Measurements from ENCODE around the gene LARP4B.

Gene LARP4B

GRCh38 chr10:958856-959255, 27.4 kb upstream of the LARP4B start:
- TF ChIP-seq CTCF (IDR thresholded peaks at IDR 0.05; ENCODE audit: low read depth, low read length, missing control alignments), result no peak
- DNase-seq (ENCODE audit: low read depth), result no peak
- in situ Hi-C loops (cut with HindIII; ENCODE audit: low sequenced_read_pairs), result no loop called here
- H3K4me3 ChIP-seq (ENCODE audit: low read depth, low read length), result no peak overlapping the region

- in situ Hi-C loops (cut with HindIII; ENCODE audit: low sequenced_read_pairs), result no loop called here
- no peak overlapping the region for H3K4me3 ChIP-seq (ENCODE audit: low read depth, low read length)
- no peak for TF ChIP-seq CTCF (IDR thresholded peaks at IDR 0.05; ENCODE audit: low read depth, low read length, missing control alignments)
- DNase-seq (ENCODE audit: low read depth), result no peak
Observed at GRCh38 chr10:958106-958505, 26.6 kb upstream of the LARP4B start.

GRCh38 chr10:955820-956217, 24.3 kb upstream of the LARP4B start:
- in situ Hi-C loops (cut with HindIII; ENCODE audit: low sequenced_read_pairs), result no loop called here
- TF ChIP-seq CTCF (IDR thresholded peaks at IDR 0.05; ENCODE audit: low read depth, low read length, missing control alignments), result no peak
- DNase-seq (ENCODE audit: low read depth), result no peak
- no peak overlapping the region for H3K4me3 ChIP-seq (ENCODE audit: low read depth, low read length)

- no peak for DNase-seq (ENCODE audit: low read depth)
- in situ Hi-C loops (cut with HindIII; ENCODE audit: low sequenced_read_pairs), result no loop called here
- no peak for TF ChIP-seq CTCF (IDR thresholded peaks at IDR 0.05; ENCODE audit: low read depth, low read length, missing control alignments)
- H3K4me3 ChIP-seq (ENCODE audit: low read depth, low read length), result no peak overlapping the region
Observed at GRCh38 chr10:955127-955819, 23.8 kb upstream of the LARP4B start.

- DNase-seq (ENCODE audit: low read depth), result no peak
- H3K4me3 ChIP-seq (ENCODE audit: low read depth, low read length), result no peak overlapping the region
- TF ChIP-seq CTCF (IDR thresholded peaks at IDR 0.05; ENCODE audit: low read depth, low read length, missing control alignments), result no peak
- in situ Hi-C loops (cut with HindIII; ENCODE audit: low sequenced_read_pairs), result no loop called here
Observed at GRCh38 chr10:954396-954795, 22.9 kb upstream of the LARP4B start.

- no peak for DNase-seq (ENCODE audit: low read depth)
- in situ Hi-C loops (cut with HindIII; ENCODE audit: low sequenced_read_pairs), result no loop called here
- no peak for TF ChIP-seq CTCF (IDR thresholded peaks at IDR 0.05; ENCODE audit: low read depth, low read length, missing control alignments)
- no peak overlapping the region for H3K4me3 ChIP-seq (ENCODE audit: low read depth, low read length)
Observed at GRCh38 chr10:953836-954235, 22.3 kb upstream of the LARP4B start.
